GM19035 (cell line): ENCODE measurements around the gene ERVFRD-1.

ENCODE experiments used
- ATAC-seq: cut with Tn5 transposase; IDR thresholded peaks from one replicate; pipeline ENCODE4 v1.9.1; 2021; ENCODE audit not compliant: unreplicated experiment

Gene ERVFRD-1, protein sequence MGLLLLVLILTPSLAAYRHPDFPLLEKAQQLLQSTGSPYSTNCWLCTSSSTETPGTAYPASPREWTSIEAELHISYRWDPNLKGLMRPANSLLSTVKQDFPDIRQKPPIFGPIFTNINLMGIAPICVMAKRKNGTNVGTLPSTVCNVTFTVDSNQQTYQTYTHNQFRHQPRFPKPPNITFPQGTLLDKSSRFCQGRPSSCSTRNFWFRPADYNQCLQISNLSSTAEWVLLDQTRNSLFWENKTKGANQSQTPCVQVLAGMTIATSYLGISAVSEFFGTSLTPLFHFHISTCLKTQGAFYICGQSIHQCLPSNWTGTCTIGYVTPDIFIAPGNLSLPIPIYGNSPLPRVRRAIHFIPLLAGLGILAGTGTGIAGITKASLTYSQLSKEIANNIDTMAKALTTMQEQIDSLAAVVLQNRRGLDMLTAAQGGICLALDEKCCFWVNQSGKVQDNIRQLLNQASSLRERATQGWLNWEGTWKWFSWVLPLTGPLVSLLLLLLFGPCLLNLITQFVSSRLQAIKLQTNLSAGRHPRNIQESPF

DNA sequence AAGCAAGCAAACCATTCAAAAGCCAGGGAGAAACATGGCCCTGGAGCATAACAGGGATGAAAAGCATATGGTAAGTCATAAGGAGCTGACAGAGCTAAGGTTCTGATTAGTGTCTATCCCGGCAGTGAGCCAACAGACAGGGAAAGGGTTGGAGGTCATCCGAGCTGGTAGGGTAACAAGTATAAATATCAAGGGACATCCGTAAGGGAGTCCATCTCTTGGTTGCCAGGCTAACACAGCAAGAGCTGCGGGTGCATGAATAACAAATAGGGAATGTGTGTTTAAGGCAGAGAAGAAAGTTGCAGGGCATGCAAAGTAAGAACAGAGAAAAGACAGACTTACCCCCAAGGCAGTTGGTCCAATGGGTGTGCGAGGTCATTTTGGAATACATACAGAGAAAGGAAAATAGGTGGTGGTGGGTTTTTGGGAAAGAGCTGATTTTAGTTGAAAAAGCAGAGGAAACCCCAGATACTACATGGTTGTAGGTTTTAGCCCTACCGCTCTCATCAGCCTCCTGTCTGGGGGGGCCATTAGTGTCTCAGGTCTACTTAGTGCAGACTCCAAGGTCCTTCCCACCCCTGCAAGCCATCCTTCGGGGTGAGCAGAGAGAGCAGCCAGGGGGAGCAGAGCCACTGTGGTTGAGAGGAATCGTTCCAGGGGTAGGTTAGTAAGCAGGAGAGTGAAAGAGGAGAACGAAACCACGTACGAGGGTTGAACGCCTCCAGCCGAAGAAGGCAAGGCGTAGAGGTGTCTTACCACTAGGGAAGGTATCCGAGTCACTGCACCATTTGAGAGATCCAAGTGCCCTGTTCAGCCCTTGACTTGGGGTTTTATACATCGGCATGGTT lies at the start of gene ERVFRD-1:
TSS of gene ERVFRD-1 (minus strand) at position 805 of the 848 bp plus-strand sequence. CDS start 6,415 bp downstream, outside the sequence.
- no peak for ATAC-seq

DNA sequence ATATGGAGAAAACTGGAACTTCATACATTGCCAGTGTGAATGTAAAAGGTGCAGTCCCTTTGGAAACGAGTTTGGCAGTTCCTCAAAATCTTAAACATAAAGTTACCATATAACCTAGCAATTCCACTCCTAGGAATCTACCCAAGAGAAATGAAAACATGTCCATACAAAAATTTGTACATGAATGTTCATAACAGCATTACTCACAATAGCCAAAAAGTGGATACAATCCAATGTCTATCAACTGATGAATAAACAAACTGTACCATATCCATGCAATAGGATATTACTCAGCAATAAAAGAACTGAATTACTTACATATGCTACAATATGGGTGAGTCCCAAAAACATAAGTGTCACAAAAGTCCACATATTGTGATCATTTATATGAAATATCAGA lies 48.7 kb upstream of the ERVFRD-1 start:
- ATAC-seq = no peak

DNA sequence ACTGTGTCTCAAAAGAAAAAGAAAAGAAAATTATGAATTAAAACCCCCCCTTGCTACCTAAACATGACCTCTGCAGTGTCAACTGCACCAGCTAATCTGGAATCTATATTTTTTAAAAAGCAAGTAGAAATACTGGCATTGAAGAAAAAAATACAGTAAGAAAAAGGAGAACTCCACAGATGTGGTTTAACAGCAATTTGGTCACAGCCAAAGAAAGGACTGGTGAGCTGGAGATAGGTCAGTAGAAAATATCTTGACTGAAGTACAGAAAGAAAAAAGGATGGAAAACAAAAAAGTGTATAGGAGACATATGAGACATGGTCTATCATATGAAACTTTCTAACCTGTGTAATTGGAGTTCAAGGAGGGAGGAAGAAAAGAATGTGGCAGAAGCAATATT lies 44.1 kb upstream of the ERVFRD-1 start:
- ATAC-seq = no peak

DNA sequence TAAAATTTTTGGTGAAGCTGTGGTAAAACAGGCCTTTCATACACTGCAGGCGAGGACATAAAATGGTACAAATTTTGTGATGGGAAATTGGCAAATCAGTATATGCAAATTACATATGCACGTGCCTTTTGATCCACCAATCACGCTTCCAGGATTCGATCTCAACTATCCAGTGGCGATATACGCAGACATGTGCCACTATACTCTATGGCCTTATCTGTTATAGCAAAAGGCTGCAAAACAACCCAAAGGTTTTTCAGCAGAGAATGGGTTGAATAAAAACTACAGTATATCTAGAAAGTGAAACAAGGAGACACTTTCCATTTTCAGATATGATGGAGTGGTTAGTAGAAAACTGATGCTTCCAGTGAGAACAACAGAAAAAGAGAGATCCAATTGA lies 41.9 kb upstream of the ERVFRD-1 start:
- no peak for ATAC-seq

DNA sequence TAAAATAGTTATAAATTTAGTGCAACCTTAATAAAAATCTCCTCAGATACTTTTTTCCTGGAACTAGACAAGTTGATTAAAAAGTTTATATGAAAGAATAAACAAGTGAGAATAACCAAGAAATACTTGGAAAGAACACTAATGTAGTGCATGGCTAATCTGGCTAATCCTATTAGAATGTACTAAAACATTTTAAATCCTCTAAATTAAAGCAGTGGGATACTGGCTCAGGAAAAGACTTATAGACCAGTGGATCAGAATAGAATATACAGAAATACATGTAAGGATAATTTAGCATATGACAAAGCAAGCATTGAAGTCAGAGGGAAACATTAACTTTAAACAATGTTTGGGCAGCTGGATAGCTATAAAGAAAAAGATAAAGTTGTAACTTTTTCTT lies 41.1 kb upstream of the ERVFRD-1 start:
- ATAC-seq = no peak

DNA sequence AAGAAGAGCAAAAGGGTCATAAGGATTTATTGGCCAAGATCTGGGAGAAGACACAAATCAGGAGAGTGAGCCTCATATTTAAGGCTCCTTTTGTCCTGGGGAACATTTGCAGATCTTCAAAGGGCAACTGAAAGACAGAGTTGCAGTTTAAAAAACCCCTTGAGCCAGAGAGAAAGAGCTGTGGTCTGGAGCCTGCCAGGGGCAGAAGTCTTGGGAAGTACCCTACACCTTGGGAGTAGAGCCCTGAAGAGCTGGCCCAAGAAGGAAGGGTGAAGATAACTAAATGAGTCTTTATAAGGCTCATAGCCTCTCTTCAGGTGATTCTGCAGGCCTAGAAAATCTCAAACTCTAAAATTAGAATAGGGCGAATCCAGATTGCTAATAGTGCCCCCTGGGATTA lies 40.0 kb upstream of the ERVFRD-1 start:
- no peak for ATAC-seq

DNA sequence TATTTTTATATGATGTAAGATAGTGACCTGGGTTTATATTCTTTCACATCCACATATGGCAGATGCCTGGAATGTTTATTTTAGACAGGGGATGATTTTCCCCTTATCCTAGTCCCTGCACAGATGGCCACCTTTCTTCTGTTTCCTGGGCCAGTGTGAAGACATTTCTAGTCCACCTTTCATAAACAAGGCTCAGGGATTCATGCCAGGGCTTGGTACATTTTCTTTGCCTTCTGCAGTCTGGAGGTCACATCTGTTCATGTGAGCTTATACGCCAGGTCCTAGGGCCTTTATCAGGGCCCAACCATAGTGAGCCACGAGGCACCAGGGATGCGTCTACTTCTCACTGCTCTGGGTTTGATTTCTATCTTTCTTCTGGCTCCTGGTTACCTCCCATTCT lies 38.0 kb upstream of the ERVFRD-1 start:
- ATAC-seq = no peak

DNA sequence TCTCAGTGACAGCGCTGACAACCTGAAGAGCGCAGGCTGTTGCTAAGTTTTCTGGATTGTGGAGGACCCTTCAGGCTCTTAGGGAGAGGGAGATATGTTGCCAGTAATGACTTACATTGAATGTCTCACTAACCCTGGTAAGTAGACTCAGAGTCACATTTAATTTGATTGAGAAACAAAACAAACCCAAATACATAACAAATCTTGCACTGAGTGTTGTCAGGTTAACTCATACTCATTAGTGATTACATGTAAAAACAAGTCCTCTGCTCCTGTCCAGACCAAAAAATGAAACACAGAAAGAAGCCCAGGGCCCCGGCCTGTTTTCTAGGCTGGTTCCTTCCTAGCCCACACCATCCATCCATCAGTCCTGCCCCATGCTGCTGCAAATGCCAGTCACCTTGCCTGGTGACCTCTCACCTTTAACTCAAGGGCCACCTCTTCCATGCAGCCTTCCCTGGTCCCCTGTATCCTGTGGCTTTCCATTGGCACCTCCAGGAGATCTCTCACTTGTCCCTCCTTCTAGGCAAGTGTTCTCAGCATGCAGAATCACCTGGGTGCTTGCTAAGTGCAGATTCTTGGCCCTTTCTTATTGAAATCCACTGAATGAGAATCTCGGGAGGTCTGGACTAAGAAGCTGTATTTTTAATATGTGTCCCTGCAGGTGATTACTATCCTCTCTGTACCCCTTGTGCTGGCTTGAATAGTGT lies 34.7 kb upstream of the ERVFRD-1 start:
- no peak for ATAC-seq

DNA sequence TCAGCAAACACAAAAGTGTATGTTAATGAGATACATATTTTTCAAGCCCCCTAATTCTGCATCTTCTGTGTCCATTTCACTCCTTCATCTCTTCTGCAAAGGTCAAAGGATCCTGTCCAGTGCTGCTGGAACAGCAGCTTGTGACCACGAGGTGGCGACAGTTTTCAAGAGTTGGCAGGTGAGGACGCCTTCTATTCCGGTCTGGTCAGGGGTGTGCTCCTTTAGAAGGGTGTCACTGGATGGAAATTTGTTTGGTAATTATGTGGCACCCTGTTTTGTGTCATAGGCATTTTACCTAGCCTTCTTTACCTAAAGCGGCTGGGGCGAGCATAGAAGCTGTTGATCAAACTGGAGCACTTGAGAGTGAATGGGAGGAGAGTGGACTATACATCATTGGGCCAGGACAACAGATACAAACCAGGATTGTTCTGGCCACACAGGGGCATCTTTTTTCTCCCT lies 32.9 kb upstream of the ERVFRD-1 start:
- peak; percentile 89 for ATAC-seq

DNA sequence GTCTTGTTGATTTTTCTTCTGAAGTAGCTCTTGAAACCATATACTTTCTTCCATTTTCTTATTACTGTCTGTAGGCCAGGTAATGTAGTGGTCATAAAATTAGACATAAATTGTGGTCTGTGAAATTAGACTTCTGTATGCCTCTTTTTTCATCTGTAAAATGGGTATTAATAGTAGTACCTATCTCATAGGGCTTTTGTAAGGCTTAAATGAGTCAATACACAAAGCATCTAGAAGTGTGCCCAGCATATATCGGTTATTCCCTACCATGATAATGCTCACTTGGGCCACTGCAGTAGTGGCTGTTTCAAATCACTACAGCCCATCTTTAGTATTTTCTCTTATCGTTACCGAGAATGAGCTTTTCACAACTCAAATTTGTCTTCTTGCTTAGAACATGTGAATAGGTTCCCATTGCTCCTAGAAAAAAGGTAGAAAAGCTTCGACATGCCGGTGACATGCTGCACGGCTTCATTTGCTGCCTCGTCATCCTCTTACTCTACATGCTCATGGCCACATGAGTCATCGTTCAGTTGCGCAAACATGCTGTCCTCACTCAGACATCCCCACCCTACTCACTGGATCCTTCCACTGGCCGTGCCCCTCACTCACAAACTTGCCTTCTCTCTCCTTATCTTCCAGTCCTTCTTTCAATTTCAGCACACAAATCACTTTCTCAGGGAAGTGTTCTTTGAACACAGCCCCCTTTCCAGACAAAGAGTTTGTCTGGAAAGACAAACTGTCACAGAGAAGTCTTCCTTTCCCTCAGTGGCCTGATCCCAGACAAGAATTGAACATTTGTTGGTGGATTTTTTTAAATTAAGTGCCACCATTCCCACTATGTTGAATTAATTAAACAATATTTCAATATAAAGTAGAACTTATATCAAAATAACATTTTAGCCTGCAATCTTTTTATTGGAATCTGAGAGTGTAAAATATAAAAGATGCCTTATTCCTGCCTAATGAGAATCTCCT lies 32.2 kb upstream of the ERVFRD-1 start:
- no peak for ATAC-seq

DNA sequence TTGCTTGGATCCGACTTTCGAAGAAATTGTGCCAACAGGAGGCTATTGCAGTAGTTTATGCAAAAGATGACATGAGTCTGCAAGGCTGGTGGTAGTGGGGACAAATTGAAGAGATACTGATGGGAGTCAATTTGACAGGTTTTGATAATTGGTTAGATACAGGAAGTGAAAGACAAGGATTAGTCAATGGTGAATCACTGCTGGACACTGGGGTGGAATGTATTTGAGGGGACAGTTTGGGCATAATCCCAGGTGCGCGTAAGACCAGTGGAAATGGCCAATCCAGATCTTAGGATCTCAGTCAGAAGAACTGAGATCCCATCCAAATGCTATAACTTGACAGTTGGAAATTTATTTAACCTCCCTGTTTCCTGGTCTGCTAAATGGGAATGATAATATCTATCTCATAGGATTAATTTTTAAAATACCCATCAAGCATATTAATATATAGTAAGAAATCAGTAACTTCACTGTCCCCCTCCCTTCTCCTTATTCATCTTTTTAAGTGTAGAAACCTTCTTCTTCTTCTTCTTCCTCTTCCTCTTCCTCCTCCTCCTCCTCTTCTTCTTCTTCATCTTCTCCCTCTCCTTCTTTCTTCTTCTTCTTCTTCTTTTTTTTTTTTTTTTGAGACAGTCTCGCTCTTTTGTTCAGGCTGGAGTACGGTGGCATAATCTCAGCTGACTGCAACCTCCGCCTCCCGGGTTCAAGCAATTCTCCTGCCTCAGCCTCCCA lies 30.9 kb upstream of the ERVFRD-1 start:
- no peak for ATAC-seq

DNA sequence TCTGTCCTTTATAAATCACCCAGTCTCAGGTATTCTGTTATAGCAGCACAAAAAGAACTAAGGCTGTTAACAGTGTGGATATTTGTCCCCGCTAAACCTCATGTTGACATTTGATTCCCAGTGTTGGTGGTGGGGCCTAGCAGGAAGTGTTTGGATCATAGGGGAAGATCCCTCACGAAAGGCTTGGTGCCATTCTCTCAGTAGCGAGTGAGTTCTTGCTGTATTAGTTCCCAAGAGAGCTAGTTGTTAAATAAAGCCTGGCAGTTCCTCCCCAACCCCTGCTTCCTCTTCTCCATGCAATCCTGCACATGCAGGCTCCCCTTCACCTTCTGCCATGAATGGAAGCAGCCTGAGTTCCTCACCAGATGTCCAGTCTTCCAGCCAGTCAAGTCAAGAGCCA lies 29.8 kb upstream of the ERVFRD-1 start:
- no peak for ATAC-seq

DNA sequence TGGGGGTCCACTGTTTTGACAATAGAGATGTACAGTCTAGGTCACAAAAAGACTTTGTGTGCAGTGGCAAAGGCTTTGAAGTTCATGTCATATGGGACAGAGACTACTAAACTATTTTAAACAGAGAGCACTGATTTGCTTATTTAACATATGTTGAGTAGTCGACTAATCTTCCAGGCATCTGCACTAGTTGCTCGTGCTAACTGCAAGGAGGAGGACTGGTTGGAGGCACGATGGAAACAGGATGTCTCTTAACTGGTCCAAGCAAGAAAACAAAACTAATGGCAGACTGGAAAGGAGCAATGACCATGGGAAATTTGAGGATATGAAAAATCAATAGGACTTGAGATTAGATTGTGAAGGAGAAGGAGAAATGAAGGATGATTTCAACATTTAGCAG lies 28.5 kb upstream of the ERVFRD-1 start:
- no peak for ATAC-seq

DNA sequence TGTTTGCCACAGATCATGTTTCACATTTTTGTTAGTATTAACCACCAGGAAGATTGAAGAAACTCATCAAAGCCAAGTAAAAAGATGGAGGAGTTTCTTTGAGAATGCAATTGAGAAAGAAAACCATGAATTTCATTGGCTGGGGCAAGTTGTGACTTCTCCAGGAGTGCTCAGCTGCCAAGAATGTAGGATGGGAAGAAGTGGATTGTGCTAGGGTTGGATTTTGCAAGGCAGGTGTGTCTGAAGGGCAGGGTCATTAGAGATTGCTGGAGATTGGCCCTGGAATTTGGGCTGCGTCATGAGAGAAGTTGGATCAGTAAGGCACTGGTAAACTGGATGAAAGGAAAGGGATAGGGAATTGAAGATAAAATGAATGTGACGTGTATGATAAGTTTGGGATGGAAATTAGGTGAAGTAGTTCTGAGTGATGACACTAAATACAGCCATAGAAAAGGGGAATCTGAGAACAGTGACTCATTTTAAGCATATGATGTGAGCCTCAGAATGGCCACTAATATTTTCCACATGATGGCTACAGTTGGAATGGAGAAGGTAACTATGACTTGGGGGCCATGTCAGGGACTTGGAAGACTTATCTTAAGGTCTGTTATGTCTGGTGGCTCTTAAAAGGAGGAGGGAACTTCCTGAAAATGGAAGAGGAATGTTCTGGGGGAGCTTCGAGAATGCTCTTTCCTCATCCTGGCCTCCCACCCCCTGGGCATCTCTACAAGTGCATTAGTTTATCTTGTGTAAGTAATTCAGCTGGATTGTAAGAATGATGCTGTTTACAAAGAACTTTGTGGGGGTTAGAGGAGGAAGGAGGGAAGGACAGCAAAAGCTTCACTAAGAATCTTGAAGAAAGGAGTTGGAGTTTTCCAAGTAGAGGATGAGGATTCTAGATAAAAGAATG lies 27.8 kb upstream of the ERVFRD-1 start:
- ATAC-seq = no peak

DNA sequence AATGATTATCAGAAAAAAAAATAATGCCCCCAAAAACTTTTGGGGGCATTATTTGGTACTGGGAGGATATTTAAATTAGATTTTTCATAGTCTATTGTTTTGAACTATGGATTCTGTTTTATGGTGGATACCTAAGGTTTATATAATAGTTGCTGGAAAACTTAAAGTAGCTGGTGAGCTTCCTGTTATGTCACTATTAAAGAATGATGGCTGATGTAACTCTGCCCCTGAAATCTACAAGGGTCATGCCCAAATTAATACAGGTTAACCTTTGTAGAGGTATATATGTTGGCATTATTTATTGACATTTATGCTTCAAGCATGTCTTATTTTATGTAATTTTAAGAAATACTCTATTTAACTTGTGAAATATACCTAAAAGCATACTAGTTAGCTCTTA lies 25.3 kb upstream of the ERVFRD-1 start:
- ATAC-seq = no peak

DNA sequence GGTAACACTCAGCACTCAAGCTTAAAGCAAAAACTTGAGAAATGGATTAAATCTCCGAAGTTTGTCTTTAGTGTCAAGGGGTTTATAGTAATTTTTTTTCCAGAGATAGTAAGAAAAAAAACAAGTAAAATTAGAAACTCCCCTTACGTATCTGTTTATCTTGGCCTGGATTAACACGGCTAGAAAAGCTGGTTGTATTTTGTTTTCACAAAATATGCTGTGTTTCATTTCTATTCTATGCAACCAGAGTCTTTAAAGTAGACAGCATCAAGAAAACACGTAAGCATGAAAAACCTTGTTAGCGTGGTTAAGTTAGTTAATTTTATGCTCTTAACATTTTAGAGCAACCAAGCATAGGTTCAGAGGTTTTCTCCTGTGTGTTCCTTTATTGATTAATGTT lies 21.8 kb upstream of the ERVFRD-1 start:
- no peak for ATAC-seq

DNA sequence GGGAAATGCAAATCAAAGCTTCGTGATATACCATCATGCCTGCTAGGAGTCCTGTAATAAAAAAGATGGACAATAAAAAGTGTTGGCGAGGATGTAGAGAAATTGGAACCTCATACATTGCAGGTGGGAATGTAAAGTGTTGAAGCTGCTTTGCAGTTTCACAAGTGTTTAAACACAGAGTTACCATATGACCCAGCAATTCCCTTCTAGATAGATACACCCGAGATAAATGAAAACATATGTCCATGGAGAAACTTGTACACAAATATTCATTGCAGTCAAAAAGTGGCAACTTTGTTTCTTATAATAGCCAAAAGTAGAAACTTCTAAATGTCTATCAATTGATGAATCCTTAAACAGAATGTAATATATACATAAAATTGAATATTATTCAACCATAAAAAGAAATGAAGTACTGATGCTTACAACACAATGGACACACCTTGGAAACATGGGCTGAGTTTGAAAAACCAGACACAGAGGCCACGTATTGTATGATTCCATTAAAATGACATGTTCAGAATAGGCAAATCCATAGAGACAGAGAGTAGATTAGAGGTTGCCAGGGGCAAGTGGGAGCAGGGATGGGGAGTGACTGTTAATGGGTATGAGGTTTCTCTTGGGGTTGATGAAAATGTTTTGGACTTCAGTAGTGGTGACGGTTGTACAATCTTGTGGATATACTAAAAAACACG lies 20.8 kb upstream of the ERVFRD-1 start:
- ATAC-seq = no peak

DNA sequence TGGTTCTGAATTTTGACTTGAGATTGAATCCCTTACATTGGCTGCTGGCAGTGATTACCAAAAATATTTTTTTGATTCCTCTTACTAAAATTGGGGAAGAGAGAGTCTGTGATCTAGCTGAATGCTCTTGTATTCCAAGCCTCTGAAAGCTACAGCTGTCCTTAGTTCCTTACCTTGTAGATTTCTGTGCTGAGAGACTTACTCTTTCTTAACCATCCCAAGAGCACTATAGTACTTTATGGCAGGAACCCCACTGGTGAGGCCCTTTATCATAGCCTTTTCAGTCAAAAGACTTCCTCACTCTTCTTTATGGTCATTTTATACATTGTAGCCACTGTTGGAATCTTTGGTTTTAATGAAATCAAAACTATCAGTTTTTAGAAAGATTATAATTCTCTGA lies 19.1 kb upstream of the ERVFRD-1 start:
- ATAC-seq = no peak
